ENCODE measurements around the gene TTC33.

TTC33 gene

DNA sequence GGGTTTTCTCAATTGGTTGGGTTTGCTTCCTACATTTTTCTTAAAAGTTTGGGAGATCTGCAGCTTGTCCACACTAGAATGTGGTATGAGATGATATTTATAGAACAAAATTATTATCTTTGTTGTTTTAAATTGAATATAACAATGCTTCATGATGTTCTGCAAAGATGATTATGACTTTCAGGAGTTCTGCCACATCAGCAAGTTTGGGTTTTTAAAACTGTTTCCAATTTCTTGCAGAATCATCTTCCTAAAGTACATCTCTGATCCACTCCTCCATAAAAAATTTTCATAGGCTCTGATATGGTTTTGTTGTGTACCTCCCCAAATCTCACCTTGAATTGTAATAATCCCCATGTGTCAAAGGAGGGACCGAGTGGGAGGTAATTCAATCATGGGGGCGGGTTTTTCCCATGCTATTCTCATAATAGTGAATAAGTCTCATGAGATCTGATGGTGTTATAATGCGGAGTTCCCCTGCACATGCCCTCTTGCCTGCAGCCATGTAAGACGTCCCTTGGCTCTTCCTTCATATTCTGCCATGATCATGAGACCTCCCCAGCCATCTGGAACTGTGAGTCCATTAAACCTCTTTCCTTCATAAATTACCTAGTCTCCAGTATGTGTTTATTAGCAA lies 195.2 kb downstream of the TTC33 start:
- DNase-seq = no peak

DNA sequence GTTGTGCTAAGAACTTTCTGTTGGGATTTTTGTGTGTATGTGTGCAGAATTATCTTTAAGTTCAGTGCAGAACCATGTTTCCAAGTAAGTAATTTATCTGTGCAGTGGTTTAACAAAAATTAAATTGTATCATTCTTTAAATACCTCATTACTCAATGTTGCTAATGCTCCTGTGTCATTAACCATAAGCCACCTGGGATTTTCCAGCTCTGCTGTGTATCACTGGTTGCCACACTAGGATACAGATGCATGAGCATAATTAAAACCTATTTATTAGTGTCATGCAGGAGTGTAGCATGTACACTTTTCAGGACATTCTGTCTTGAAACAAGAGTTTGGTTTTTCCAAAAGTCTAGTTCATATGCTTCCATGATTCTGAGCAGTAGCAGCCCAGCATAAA lies 196.5 kb downstream of the TTC33 start:
- no peak for DNase-seq

DNA sequence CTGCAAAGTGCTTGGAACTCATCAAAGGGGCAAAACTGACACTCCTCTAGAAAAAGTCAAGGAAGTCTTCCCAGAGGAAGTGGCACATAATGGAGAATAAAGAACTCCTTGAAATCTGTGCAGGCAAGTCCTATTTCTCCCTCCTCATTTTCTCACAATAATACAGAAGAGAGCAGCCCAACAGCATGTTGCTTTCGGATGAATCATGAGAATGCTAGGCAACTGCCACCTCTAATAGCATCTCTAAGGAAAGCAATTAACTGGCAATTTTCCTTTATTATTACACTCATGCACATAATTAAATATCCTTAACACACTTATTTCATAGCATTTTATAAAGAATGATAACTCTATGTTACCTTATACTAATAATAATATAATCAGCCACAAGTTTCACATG lies 198.3 kb downstream of the TTC33 start:
- no peak for DNase-seq

DNA sequence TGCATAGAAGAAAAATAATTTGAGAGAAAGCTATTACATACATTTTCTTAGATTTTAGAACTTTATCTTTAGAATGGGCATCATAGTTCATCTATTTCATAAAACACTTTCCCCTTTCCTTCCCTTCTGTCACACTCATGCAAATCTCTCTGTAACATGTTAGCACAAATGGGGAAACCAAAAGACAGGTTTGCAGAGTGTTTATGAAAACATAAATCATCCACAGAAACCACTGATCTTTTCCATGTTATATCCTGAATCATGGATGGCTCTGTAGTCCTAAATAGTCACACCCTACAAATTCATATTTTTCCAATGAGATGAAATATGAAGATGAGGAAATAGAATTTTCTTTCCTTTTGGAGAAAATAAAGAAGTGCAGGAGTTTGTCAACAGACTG lies 198.9 kb downstream of the TTC33 start:
- no peak for DNase-seq

DNA sequence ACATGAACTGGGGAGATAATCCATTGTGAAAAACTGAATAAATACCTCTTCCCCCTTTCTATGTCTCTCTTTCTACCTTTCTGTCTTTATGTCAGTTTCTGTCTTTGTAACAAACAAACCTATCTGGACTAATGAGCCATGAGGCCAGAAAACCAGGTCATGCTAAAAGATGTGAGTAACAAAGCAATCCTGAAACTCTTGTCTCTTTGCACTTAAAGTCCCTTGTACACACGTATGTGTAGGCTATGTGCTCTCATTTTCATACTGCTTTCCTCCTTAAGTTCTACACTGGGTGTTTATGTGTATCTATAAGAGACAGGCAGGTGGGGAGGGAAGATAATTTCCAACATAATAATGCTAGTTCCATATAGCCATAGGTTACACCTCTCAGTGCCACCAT lies 199.9 kb downstream of the TTC33 start:
- no peak for DNase-seq

DNA sequence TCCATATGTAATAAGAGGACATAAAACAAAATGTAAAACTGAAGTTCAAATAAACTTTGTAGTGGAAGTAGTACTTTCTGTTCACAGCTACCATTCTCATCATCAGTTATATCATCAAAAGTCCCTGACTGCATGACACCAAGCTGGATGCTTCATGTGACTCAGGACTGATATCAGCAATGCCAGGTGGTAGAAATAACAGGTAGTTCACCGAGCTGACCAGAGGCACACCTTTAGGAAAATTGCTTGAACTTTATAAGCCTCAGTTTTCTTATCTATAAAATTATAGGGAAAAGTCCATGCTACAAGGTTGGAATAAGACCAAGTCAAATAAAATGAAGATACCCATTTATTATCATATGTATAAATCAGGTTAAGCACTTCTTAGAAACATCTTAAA lies 200.9 kb downstream of the TTC33 start:
- no peak for DNase-seq

DNA sequence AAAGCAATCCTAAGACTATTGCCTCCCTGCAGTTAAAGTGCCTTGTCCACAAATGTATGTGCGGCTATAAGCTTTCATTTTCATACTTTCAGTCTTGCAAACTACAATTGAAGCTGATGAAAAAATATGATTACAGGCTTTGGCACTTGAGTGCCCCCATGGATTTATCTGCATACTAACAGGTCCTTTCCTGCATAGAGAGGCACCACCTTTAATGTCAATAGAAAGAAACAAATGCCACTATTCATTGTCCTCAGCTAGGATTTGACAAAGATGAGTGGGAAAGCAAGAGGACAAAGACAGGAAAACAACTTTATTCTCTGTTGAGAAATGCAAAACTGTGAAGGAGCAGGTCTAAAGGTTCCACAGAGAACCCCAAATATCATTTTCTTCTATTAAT lies 201.7 kb downstream of the TTC33 start:
- DNase-seq = no peak

DNA sequence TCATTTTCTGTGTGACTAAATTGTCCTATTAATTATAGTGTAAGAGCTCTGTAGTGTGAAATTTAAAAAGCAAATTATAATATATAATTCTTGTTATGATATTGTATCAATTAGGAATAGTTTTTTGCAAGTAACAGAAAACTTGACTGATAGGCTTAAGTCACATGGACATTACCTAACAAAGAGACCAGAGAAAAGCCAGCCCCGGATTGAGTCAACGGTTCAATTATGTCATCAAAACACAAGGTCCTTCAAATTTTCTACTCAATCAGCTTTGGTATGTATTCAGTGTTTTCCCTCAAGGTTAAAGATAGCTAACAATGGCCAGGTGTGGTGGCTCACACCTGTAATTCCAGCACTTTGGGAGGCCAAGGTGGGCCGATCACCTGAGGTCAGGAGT lies 202.8 kb downstream of the TTC33 start:
- DNase-seq = no peak

DNA sequence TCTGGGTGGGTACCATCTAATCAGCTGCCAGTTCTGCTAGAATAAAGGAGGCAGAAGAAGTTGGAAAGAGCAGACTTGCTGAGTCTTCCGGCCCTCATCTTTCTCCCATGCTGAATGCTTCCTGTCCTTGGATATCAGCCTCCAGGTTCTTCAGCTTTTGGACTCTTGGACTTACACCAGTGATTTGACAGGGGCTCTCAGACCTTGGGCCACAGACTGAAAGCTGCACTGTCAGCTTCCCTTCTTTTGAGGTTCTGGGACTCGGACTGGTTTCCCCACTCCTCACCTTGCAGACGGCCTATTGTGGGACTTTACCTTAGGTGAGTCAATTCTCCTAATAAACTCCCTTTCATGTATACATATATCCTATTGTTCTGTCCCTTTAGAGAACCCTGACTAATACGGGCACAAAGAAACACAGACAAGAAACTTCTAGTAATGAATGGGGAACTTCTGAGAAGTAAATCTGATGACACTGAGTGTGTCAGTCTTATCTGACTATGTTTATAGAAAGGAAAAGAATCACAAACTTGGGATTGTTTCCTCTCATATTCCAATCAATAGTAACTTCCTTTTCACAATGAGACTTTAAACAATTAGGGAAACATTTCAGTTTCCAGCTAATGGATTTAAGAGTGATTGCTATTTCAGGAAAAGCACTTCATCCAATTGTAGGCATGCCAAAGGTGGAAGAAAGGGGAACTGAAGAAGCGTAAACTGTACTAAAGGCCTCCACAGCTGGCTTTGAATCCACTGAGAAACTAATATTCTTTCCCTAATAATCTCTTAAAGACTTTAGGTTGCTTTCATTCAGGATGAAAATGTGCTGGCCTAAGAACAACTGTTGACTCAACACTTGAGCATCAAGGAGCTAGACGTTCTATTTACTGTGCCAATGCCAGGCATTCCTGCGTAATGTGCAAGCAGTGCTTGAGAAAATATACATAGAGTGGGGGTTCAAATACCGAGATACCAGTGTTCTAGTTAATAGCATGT lies 204.0 kb downstream of the TTC33 start:
- no peak for DNase-seq

DNA sequence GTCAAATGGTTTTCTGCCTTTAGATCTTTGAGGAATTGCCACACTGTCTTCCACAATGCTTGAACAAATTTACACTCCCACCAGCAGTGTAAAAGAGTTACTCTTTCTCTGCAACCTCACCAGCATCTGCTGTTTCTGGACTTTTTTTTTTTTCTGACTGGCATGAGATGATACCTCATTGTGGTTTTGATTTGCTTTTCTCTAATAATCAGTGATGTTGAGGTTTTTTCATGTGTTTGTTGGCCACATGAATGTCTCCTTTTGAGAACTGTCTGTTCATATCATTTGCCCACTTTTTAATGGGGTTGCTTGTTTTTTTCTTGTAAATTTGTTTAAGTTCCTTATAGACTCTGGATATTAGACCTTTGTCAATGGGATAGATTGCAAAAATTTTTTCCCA lies 205.3 kb downstream of the TTC33 start:
- DNase-seq = no peak

DNA sequence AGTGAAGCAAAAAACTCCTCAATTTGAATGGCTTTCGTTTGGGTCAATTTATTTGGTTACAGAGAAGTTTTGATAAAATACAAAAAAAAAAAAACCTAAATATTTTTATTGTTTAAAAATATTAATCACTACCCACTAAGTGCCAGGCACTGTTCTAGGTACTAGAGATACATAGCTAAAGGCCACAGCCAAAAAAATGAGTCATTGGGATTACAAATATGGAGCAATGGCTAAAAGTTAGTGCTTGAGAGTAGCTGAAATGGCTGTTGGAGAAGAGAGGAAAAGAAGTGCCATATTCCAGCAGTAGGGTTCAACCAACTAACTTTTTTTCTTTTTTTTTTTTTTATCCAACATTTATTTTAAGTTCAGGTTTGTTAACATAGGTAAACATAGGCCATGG lies 206.1 kb downstream of the TTC33 start:
- DNase-seq = no peak

DNA sequence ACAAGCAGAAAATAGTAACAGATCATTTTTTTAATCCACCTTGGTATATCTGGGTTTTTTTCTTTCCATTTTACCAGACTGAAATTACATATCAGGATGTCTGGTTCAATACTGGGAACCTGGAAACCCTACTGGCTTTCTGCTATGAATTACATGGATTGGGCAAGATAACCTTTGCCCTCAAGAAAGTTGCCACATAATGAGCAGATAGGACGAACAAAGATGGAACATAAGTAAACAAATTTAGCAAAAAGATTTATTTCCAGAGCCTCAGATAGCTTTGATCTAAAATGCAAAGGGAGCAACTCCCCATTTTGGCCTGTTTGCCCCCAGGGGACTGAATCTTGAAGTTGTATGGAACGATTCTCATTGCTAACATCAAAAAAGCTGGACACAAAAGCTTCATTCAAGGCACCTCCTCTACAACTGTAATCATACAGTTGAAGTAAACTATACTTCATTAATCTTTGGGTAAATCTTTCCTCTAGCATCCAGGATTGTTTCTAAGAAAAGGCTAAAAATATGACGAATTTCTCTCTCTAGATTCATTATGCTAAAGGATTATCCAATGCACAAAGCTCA lies 207.7 kb downstream of the TTC33 start:
- no peak for DNase-seq

DNA sequence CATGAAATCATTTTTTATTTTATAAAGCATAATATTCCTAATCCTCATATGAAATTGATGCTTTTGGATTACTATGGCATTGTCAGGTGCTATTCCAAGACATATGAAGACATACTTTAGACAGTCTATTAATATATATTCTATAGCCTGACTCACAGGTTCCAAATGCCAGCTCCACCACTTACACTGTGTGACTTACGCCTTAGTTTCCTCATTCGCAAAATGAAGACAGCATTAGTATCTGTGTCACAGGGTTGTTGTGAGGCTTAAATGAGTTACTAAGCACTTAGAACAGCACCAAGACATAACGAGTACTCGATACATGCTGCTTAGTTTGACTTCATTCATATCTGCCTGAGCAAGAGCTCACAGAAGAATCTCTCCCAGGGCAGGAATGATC lies 208.2 kb downstream of the TTC33 start:
- no peak for DNase-seq

DNA sequence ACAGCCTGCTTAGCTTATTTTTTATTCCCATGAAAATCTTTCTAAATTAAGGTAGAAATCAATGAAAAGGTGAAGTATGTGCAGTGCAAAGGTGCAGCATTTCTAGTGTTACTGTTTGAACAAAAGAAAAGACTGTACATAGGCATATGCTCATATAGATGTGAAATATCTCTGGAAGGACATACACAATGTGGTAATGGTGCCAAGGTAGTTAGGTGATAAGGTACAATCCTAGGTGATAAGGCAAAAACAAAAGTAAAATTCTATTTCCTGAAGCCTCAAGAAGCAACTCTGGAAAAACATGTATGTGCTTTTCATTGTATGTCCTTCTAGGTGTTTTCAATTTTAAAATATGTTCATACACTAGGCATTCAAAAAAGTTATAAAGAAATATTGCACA lies 215.5 kb downstream of the TTC33 start:
- DNase-seq = no peak

DNA sequence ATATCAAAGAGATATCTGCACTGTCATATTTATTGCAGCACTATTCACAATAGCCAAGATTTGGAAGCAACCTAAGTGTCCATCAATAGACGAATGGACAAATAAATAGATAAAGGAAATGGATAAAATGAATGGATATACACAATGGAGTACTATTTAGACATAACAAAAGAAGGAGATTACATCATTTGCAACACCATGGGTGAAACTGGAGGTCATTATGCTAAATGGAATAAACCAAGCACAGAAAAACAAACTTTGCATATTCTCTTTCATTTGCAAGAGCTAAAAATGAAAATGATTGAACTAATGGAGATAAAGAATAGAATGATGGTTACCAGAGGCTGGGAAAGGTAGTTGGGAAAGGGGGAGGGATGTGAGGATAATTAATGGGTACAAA lies 231.1 kb downstream of the TTC33 start:
- DNase-seq = no peak

DNA sequence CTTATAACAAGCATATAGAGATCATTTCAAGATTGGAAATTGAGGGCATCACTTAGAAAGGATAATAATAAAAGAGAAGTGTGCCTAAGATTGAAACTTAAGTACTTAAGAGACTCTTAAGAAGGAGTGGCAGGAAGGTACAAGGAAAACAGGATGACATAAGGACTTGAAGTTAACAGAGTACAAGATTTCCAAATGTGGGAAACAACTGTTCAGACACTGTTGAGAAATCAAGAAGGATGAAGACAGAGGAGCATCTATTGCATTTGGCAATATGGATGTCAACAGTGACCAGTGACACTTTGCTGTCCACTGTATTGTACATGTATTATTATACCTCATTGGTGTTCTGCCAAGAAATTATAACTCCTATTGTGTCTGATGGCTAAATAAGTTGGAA lies 233.8 kb downstream of the TTC33 start:
- DNase-seq = peak; percentile 54 to 68

DNA sequence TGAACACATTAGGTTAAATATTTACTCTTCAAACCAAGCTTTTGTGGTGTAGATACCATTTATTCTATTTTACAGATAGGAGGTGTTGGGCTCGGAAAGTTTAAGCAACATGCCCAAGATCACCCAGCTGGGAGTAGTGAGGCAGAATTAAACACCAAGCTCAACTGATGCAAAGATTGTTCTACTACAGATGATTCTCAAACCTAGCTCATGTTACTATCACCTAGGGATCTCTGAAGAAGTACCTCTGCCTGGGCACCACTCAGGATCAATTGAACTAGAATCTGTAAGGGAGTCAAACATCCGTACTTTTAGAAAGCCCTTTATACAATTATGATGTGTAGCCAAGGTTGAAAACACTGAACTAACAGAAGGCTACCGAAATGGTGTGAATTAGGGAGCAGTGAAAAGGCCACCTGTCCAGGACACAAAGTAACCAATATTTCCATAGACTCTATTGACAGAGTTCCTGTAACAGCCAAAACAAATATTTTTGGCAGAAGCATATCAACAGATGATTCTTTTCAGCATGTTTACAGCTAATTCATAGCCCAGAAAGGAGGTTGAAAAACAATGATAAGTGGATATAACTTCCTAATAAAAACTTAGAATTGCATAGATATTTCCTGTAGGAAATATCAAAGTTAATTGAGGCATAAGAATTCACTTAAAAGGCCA lies 234.5 kb downstream of the TTC33 start:
- DNase-seq = no peak

DNA sequence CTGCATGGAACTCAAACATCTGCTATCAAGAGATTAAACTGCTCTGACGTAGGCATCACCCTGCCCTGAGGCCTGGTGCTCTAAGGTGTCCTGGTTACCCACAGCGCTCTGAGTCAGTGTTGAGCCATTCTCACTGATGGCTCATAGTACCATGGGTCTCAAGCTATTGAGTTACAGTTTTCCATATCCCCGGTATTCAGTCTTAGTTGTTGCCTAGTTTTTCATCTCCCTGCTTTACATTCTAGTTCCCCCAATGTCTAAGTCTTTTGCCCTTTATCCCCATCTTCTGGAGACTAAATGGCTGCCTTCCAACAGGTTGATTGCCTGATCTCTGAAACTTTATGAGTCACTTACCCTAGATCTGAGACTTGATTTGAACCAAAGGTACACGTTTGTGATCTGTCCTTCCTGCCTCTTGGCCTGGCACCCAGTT lies 237.3 kb downstream of the TTC33 start:
- no peak for DNase-seq

DNA sequence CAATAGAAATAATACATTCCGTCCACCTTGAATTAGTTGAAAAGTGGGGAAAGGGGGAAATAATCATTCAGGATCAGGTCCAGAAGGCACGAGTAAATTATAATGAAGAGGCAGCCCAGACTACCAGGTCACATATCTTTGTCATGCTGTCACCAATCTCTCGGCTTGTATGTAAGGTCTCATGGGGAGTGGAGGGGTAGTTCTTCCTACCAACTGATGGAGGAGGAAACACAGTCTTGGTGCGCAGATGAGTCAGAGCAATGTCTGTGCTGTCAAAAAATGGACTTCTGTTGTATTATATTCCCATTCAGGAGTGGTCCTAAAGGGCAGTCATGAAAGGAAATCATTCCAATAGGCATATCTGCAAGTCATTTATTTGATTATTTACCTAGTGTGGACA lies 240.3 kb downstream of the TTC33 start:
- no peak for DNase-seq

DNA sequence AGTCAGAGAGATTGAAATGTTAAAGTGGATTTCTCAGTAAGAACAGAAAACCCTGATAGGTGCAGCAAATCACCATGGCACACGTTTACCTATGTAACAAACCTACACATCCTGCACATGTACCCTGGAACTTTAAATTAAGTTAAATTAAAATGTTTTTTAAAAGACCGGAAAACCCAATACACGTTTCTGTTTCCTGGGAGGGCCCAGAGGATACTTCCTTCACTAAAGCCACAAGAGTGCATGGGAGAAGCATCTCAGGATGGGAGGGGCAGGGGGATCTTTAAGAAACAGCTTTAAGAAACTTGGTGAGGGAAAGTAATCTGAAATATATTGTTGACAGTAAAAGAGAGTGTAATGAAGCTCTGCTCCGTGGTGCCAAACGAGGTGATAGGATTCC lies 240.8 kb downstream of the TTC33 start:
- DNase-seq = peak in 1 of 2 experiments; percentile 4

DNA sequence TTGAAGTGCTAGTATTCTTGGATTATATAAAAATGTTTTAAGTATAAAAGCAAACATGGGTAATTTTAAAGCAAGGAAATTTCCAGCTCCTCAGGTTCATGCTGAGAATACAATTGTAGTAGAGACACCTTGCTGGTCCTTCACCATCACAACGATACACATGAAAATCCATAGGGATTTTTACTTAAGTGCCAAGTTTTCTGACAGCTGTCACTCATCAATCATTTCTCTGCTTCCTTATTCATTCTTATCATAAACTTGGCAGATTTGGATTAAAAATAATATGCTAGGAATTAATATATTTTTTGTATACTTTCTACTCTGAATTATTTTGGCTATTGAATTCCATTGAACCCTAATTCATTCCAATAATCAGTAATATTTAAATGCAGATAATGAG lies 244.0 kb downstream of the TTC33 start:
- no peak for DNase-seq

DNA sequence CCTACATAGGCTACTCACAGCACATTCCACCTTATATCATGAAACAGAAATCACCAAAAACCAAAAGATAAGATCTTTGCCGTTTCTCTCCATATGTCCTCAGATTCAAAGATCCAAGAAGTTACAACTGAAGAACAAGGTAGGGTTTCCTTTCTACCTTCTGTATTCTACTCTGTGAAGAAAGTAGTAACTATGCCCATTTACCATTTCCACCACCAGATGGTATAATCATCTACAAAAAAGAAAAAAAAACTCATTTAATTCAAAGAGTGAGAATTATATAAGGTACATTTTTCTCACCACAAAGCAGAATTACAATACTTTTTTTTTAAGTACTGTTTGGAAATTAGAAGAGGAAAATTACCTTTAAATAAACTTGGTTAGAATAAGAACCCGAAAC lies 248.7 kb downstream of the TTC33 start:
- peak; percentile 16 to 31 for DNase-seq

DNA sequence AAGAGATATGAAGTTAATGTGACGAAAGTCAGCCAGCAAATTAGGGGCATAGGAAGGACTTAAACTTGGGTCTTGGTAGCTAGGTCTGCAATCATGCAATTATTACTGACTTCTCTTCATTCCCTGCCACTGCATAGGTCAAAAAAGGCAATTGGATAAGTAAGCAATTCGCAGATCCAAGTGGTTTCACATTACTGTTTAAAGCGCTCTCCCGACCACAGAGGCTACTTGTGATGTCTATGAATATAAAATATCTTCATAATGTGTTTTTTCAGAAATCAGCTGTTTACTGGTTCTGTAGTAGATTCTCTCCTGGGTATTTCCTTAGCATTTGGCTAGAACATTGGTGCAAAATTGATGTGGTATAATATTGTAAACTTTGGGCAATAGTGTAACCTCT lies 250.7 kb downstream of the TTC33 start:
- no peak for DNase-seq

All from AML-193 (cell line).